HepG2 (cell line): Measurements from ENCODE around the gene NRL. TPM values are rescaled to one million over a fixed set of nuclear protein-coding genes. Genes with fewer than 3 reads are reported as not detected.

Source experiments
- ARNT2 ChIP-seq: sonication (generic); formaldehyde crosslinking; IDR thresholded peaks from 2 replicates; pipeline ENCODE4 v1.8.0; 2022; ENCODE audit warnings: mild to moderate bottlenecking, low read depth, missing genetic modification reagents, moderate library complexity
- DNMT3B ChIP-seq: conservative IDR thresholded peaks from 2 replicates; pipeline ENCODE4 v1.6.1; 2016; ENCODE audit warnings: missing biosample characterization, control low read depth
- ETV6 ChIP-seq: sonication (generic); formaldehyde crosslinking; conservative IDR thresholded peaks from 2 replicates; pipeline ENCODE4 v1.4.0; 2020; ENCODE audit warnings: missing genetic modification reagents
- FOXP1 ChIP-seq, 2 experiments: fragments of 450-650 bp in 1 of 2; IDR thresholded peaks; 2 replicates each; pipeline ENCODE4 v1.6.1; 2017 to 2018; ENCODE audit warnings: antibody characterized with exemption in 1 of 2
- NFKBIZ ChIP-seq: IDR thresholded peaks from 2 replicates; pipeline ENCODE4 v1.6.1; 2018; ENCODE audit warnings: missing genetic modification reagents, missing compliant biosample characterization
- RXRA ChIP-seq: sonication (generic); formaldehyde crosslinking; IDR thresholded peaks from 2 replicates; pipeline ENCODE4 v1.5.1; 2020; ENCODE audit warnings: missing genetic modification reagents
- SIX4 ChIP-seq: sonication (generic); formaldehyde crosslinking; IDR thresholded peaks from 2 replicates; pipeline ENCODE4 v1.4.0; 2020; ENCODE audit warnings: missing genetic modification reagents
- SMC3 ChIP-seq: IDR thresholded peaks from 2 replicates; pipeline ENCODE4 v1.6.1; 2011; ENCODE audit warnings: low read length, improper control_type of control experiment
- ZNF264 ChIP-seq: sonication (generic); formaldehyde crosslinking; IDR thresholded peaks from 2 replicates; pipeline ENCODE4 v1.4.0; 2020; ENCODE audit warnings: missing genetic modification reagents
- ZNF382 ChIP-seq: sonication (generic); formaldehyde crosslinking; IDR thresholded peaks from 2 replicates; pipeline ENCODE4 v1.5.0; 2020; ENCODE audit warnings: missing genetic modification reagents, mild to moderate bottlenecking, borderline replicate concordance
- ZNF709 ChIP-seq: sonication (generic); formaldehyde crosslinking; IDR thresholded peaks from 2 replicates; pipeline ENCODE4 v1.5.0; 2020; ENCODE audit warnings: mild to moderate bottlenecking, missing genetic modification reagents
- ZNF878 ChIP-seq: sonication (generic); formaldehyde crosslinking; IDR thresholded peaks from 2 replicates; pipeline ENCODE4 v1.8.1; 2023; ENCODE audit warnings: mild to moderate bottlenecking, missing genetic modification reagents, moderate library complexity
- ZSCAN12 ChIP-seq: sonication (generic); formaldehyde crosslinking; IDR thresholded peaks from 2 replicates; pipeline ENCODE4 v1.9.0; 2021; ENCODE audit warnings: mild to moderate bottlenecking, missing genetic modification reagents
- ZSCAN22 ChIP-seq: sonication (generic); formaldehyde crosslinking; IDR thresholded peaks from 2 replicates; pipeline ENCODE4 v1.4.0; 2020; ENCODE audit warnings: mild to moderate bottlenecking, missing genetic modification reagents
- polyA plus RNA-seq, 8 experiments: library from polyadenylated mRNA; depleted of rRNA in 3 of 8; stranded (reverse) in 7 of 8; unstranded in 1 of 8; fragments of >200 nt; fragmentation: Illumina TruSeq in 4 of 8; extraction: Trizol in 4 of 8; gene quantifications; 2 replicates each; pipeline versions ENCODE4 v1.2.1 to v1.2.3, GENCODE V29; 2011 to 2016; ENCODE audit warnings: low read depth in 4 of 8, missing spikeins in 1 of 8, mixed read lengths in 1 of 8; ENCODE audit not compliant: insufficient read depth in 1 of 8
- total RNA-seq, 5 experiments: library from RNA; depleted of rRNA; stranded (reverse); fragments of >200 nt; fragmentation: Illumina TruSeq; extraction: Trizol; gene quantifications; 2 replicates each; pipeline ENCODE4 v1.2.3, GENCODE V29; 2016; ENCODE audit warnings: low read depth in 1 of 5
- TF ChIP-seq, protein P1 (sequence below): sonication (generic); formaldehyde crosslinking; IDR thresholded peaks from 2 replicates; pipeline ENCODE4 v1.5.1; 2020; ENCODE audit warnings: mild to moderate bottlenecking, missing genetic modification reagents, moderate library complexity
- TF ChIP-seq, protein P2 (sequence below): sonication (generic); formaldehyde crosslinking; IDR thresholded peaks from 2 replicates; pipeline ENCODE4 v1.4.0; 2020; ENCODE audit warnings: missing genetic modification reagents
- TF ChIP-seq, protein P3 (sequence below): sonication (generic); formaldehyde crosslinking; IDR thresholded peaks from 2 replicates; pipeline ENCODE4 v1.5.0; 2020; ENCODE audit warnings: missing genetic modification reagents, mild to moderate bottlenecking, borderline replicate concordance
- TF ChIP-seq, protein P4 (sequence below): IDR thresholded peaks from 2 replicates; pipeline ENCODE4 v1.6.1; 2016; ENCODE audit warnings: missing genetic modification reagents, missing compliant biosample characterization
- TF ChIP-seq, protein P5 (sequence below): sonication (generic); formaldehyde crosslinking; IDR thresholded peaks from 2 replicates; pipeline ENCODE4 v1.9.0; 2022; ENCODE audit warnings: low read depth, missing genetic modification reagents

NRL gene
- total and polyA plus RNA-seq, 2 of the 13 experiments (the other 11 are each of a cell fraction or from before 2014, with no cell fraction given) = 2.5 to 4.7 TPM

DNA sequence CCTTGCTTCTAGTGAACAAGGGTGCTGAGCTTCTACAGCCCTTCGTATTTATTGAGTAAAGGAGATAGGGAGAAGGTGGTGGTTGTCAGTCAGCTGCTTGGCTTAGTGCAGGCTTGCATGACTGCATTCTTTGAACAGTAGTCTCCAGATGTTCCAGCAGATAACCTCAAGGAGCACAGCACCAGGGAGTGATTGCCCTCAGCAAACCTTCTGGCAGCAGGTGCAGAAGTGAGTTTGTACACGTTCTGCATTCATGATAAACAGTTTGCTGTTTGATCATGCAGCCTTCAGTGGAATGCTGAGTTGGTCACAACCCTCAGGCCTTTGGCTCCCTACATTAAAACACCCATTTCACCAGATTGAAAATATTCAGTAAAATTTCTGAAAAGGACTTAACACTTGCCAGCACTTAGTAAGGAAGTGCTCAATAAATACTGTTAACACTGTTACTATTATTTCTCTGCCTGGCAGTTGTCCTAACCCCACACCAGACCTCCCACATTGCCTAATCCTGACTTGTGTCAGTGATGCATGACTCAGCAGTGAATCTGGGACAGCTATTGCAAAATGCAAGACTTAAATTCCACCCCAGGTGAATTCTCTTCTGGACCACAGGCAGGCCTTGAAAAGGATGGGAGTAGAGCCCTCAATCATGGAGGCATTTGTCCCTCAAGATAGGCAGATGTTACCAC is 81.9 kb downstream of the NRL start (continued):
- TF ChIP-seq DNMT3B (CRISPR knock-in tag) (peak; percentile 83; the same call in 1 of the 2 replicates), ZNF382 (CRISPR knock-in tag) (no peak), ZNF264 (no peak), RXRA (CRISPR knock-in tag) (no peak; the same call in 1 of the 2 replicates), ARNT2 (CRISPR knock-in tag) (no peak), ZSCAN12 (no peak), SMC3 (peak; percentile 8; the same call in 1 of the 2 replicates), ZNF878 (CRISPR knock-in tag) (peak; percentile 54), ZSCAN22 (CRISPR knock-in tag) (no peak), NFKBIZ (CRISPR knock-in tag) (peak; percentile 53; the same call in 1 of the 2 replicates), ZNF709 (CRISPR knock-in tag) (no peak), FOXP1 (IDR thresholded peaks at IDR 0.05) (no peak), FOXP1 (CRISPR knock-in tag; IDR thresholded peaks at IDR 0.05) (peak; percentile 72), SIX4 (0 out of 2 replicates have a peak, but pooled peaks have one; percentile 57), ETV6 (no peak)
- TF ChIP-seq, protein P1, sequence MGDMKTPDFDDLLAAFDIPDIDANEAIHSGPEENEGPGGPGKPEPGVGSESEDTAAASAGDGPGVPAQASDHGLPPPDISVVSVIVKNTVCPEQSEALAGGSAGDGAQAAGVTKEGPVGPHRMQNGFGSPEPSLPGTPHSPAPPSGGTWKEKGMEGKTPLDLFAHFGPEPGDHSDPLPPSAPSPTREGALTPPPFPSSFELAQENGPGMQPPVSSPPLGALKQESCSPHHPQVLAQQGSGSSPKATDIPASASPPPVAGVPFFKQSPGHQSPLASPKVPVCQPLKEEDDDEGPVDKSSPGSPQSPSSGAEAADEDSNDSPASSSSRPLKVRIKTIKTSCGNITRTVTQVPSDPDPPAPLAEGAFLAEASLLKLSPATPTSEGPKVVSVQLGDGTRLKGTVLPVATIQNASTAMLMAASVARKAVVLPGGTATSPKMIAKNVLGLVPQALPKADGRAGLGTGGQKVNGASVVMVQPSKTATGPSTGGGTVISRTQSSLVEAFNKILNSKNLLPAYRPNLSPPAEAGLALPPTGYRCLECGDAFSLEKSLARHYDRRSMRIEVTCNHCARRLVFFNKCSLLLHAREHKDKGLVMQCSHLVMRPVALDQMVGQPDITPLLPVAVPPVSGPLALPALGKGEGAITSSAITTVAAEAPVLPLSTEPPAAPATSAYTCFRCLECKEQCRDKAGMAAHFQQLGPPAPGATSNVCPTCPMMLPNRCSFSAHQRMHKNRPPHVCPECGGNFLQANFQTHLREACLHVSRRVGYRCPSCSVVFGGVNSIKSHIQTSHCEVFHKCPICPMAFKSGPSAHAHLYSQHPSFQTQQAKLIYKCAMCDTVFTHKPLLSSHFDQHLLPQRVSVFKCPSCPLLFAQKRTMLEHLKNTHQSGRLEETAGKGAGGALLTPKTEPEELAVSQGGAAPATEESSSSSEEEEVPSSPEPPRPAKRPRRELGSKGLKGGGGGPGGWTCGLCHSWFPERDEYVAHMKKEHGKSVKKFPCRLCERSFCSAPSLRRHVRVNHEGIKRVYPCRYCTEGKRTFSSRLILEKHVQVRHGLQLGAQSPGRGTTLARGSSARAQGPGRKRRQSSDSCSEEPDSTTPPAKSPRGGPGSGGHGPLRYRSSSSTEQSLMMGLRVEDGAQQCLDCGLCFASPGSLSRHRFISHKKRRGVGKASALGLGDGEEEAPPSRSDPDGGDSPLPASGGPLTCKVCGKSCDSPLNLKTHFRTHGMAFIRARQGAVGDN = no peak
- TF ChIP-seq, protein P2, sequence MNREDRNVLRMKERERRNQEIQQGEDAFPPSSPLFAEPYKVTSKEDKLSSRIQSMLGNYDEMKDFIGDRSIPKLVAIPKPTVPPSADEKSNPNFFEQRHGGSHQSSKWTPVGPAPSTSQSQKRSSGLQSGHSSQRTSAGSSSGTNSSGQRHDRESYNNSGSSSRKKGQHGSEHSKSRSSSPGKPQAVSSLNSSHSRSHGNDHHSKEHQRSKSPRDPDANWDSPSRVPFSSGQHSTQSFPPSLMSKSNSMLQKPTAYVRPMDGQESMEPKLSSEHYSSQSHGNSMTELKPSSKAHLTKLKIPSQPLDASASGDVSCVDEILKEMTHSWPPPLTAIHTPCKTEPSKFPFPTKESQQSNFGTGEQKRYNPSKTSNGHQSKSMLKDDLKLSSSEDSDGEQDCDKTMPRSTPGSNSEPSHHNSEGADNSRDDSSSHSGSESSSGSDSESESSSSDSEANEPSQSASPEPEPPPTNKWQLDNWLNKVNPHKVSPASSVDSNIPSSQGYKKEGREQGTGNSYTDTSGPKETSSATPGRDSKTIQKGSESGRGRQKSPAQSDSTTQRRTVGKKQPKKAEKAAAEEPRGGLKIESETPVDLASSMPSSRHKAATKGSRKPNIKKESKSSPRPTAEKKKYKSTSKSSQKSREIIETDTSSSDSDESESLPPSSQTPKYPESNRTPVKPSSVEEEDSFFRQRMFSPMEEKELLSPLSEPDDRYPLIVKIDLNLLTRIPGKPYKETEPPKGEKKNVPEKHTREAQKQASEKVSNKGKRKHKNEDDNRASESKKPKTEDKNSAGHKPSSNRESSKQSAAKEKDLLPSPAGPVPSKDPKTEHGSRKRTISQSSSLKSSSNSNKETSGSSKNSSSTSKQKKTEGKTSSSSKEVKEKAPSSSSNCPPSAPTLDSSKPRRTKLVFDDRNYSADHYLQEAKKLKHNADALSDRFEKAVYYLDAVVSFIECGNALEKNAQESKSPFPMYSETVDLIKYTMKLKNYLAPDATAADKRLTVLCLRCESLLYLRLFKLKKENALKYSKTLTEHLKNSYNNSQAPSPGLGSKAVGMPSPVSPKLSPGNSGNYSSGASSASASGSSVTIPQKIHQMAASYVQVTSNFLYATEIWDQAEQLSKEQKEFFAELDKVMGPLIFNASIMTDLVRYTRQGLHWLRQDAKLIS (CRISPR knock-in tag) = no peak
- TF ChIP-seq, protein P3, sequence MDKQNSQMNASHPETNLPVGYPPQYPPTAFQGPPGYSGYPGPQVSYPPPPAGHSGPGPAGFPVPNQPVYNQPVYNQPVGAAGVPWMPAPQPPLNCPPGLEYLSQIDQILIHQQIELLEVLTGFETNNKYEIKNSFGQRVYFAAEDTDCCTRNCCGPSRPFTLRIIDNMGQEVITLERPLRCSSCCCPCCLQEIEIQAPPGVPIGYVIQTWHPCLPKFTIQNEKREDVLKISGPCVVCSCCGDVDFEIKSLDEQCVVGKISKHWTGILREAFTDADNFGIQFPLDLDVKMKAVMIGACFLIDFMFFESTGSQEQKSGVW (CRISPR knock-in tag) = no peak
- TF ChIP-seq, protein P4, sequence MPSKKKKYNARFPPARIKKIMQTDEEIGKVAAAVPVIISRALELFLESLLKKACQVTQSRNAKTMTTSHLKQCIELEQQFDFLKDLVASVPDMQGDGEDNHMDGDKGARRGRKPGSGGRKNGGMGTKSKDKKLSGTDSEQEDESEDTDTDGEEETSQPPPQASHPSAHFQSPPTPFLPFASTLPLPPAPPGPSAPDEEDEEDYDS (CRISPR knock-in tag) = no peak
- TF ChIP-seq, protein P5, sequence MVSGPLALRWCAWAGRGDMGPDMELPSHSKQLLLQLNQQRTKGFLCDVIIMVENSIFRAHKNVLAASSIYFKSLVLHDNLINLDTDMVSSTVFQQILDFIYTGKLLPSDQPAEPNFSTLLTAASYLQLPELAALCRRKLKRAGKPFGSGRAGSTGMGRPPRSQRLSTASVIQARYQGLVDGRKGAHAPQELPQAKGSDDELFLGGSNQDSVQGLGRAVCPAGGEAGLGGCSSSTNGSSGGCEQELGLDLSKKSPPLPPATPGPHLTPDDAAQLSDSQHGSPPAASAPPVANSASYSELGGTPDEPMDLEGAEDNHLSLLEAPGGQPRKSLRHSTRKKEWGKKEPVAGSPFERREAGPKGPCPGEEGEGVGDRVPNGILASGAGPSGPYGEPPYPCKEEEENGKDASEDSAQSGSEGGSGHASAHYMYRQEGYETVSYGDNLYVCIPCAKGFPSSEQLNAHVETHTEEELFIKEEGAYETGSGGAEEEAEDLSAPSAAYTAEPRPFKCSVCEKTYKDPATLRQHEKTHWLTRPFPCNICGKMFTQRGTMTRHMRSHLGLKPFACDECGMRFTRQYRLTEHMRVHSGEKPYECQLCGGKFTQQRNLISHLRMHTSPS (CRISPR knock-in tag) = no peak; the same call in 1 of the 2 replicates
